GM12891 (cell line): ENCODE measurements around the gene FBL.

Source experiments
- POLR2AphosphoS5 ChIP-seq: IDR thresholded peaks from 2 replicates; pipeline ENCODE4 v1.6.1; 2011; ENCODE audit warnings: low read depth, low read length, control low read depth
- SPI1 ChIP-seq: IDR thresholded peaks from 2 replicates; pipeline ENCODE4 v1.6.1; 2011; ENCODE audit warnings: low read depth, low read length, control low read depth

- TF ChIP-seq POLR2AphosphoS5 = no peak
- no peak for TF ChIP-seq SPI1
Observed at GRCh38 chr19:39867133-39867532, 21.0 kb upstream of the FBL start.
